CD14-positive monocyte (primary cell): ENCODE measurements around the gene POLR3K. TPM values are rescaled to one million over a fixed set of nuclear protein-coding genes. Genes with fewer than 3 reads are reported as not detected.

Experiments used
- DNase-seq, 3 donors: peaks; one replicate each; pipeline ENCODE4 v3.0.0-alpha.2; 2011 to 2022
- H2AFZ ChIP-seq: 2 replicates; pipeline ENCODE4 v1.6.0; 2012; ENCODE audit warnings: mild to moderate bottlenecking, low read depth, low read length, inconsistent platforms; ENCODE audit not compliant: insufficient read depth, poor library complexity, severe bottlenecking
- H3K27ac ChIP-seq, 2 donors: 1 replicate in 1 of 2; 2 replicates in 1 of 2; pipeline ENCODE4 v1.5.1; 2012 to 2013; ENCODE audit warnings: low read length in 2 of 2, control low read depth in 1 of 2, inconsistent platforms in 1 of 2, low read depth in 1 of 2, mild to moderate bottlenecking in 1 of 2
- H3K27me3 ChIP-seq, 2 donors: one replicate each; pipeline versions ENCODE4 v1.6.0 to v1.6.1; 2011 to 2013; ENCODE audit warnings: low read length in 2 of 2; ENCODE audit not compliant: control insufficient read depth in 2 of 2, insufficient read depth in 2 of 2
- H3K36me3 ChIP-seq, 2 donors: replicated peaks in 1 of 2; 1 replicate in 1 of 2; 2 replicates in 1 of 2; pipeline versions ENCODE4 v1.5.1 to v1.6.1; 2012 to 2013; ENCODE audit warnings: low read length in 2 of 2, control low read depth in 1 of 2, inconsistent platforms in 1 of 2, mild to moderate bottlenecking in 1 of 2; ENCODE audit not compliant: insufficient read depth in 2 of 2, control insufficient read depth in 1 of 2
- H3K4me1 ChIP-seq, 2 donors: 1 replicate in 1 of 2; 2 replicates in 1 of 2; pipeline versions ENCODE4 v1.5.1 to v1.6.1; 2012 to 2013; ENCODE audit warnings: low read length in 2 of 2, control low read depth in 1 of 2, inconsistent platforms in 1 of 2, mild to moderate bottlenecking in 1 of 2, moderate library complexity in 1 of 2; ENCODE audit not compliant: insufficient read depth in 2 of 2, control insufficient read depth in 1 of 2
- H3K4me2 ChIP-seq: replicated peaks from 2 replicates; pipeline ENCODE3; 2012; ENCODE audit warnings: low read length, moderate library complexity, mild to moderate bottlenecking; ENCODE audit not compliant: poor library complexity, severe bottlenecking; ENCODE audit errors: extremely low read depth
- H3K4me3 ChIP-seq, 3 experiments: fragments of 200-600 bp in 1 of 3; sonication (generic) in 1 of 3; replicated peaks in 1 of 3; 1 replicate in 2 of 3; 2 replicates in 1 of 3; pipeline ENCODE4 v1.5.1; 2011 to 2013; ENCODE audit warnings: low read length in 3 of 3, mild to moderate bottlenecking in 3 of 3, control low read depth in 2 of 3, low read depth in 2 of 3, inconsistent platforms in 1 of 3, moderate library complexity in 1 of 3
- H3K79me2 ChIP-seq: 2 replicates; pipeline ENCODE4 v1.6.0; 2012; ENCODE audit warnings: mild to moderate bottlenecking, control low read depth, inconsistent platforms, low read length, moderate library complexity; ENCODE audit not compliant: insufficient read depth
- H3K9ac ChIP-seq: 2 replicates; pipeline ENCODE4 v1.6.0; 2017; ENCODE audit warnings: low read length, mild to moderate bottlenecking; ENCODE audit not compliant: insufficient read depth, poor library complexity, severe bottlenecking
- H3K9me3 ChIP-seq, 2 donors: replicated peaks in 1 of 2; 1 replicate in 1 of 2; 2 replicates in 1 of 2; pipeline versions ENCODE4 v1.5.1 to v1.6.1; 2012 to 2013; ENCODE audit warnings: low read length in 2 of 2, control low read depth in 1 of 2; ENCODE audit not compliant: control insufficient read depth in 1 of 2, insufficient read depth in 1 of 2
- H4K20me1 ChIP-seq: 2 replicates; pipeline ENCODE4 v1.6.0; 2012; ENCODE audit warnings: mild to moderate bottlenecking, low read length, control low read depth, moderate library complexity; ENCODE audit not compliant: insufficient read depth
- H3K27ac Mint-ChIP-seq, 7 donors: one replicate each; pipeline ENCODE4 v1.8.0; 2020; ENCODE audit warnings: mild to moderate bottlenecking in 7 of 7, mixed read lengths in 7 of 7, moderate library complexity in 6 of 7, inconsistent platforms in 2 of 7
- H3K27me3 Mint-ChIP-seq, 3 donors: one replicate each; pipeline ENCODE4 v1.8.0; 2021 to 2022; ENCODE audit warnings: low read depth in 3 of 3, mild to moderate bottlenecking in 3 of 3, mixed read lengths in 3 of 3, moderate library complexity in 3 of 3, inconsistent platforms in 1 of 3
- H3K36me3 Mint-ChIP-seq, 2 donors: one replicate each; pipeline ENCODE4 v1.8.0; 2020; ENCODE audit warnings: mixed read lengths in 2 of 2, inconsistent platforms in 1 of 2, mild to moderate bottlenecking in 1 of 2
- H3K4me1 Mint-ChIP-seq: one replicate; pipeline ENCODE4 v1.8.0; 2020; ENCODE audit warnings: mild to moderate bottlenecking, mixed read lengths
- H3K4me3 Mint-ChIP-seq, 2 donors: one replicate each; pipeline ENCODE4 v1.8.0; 2020; ENCODE audit warnings: mild to moderate bottlenecking in 2 of 2, mixed read lengths in 2 of 2, moderate library complexity in 1 of 2
- H3K9me3 Mint-ChIP-seq, 7 donors: one replicate each; pipeline ENCODE4 v1.8.0; 2020 to 2022; ENCODE audit warnings: mixed read lengths in 7 of 7, mild to moderate bottlenecking in 6 of 7, moderate library complexity in 6 of 7, inconsistent platforms in 2 of 7
- WGBS: methylation state at CpG from one replicate; pipeline ENCODE4 v1.1.5; 2013; ENCODE audit warnings: missing lambda C conversion rate; ENCODE audit not compliant: insufficient coverage; 5-methylcytosine and 5-hydroxymethylcytosine counted together
- intact Hi-C, 2 donors: fragments of 100-400 bp; cut with micrococcal nuclease; formaldehyde crosslinking; loops; one replicate each; pipeline versions ENCODE4 v1.15.0 to v1.15.1; 2023
- polyA plus RNA-seq, 3 donors: library from polyadenylated mRNA; depleted of rRNA in 1 of 3; unstranded in 2 of 3; stranded (reverse) in 1 of 3; fragments of 300-500 nt in 2 of 3; fragments of >200 nt in 1 of 3; fragmentation: Illumina TruSeq in 2 of 3; gene quantifications; 1 replicate in 2 of 3; 2 replicates in 1 of 3; pipeline ENCODE4 v1.2.3, GENCODE V29; 2012 to 2021
- TF ChIP-seq, protein P1 (sequence below): fragments of 200-600 bp; IDR thresholded peaks from one replicate; pipeline ENCODE4 v1.8.0; 2022; ENCODE audit warnings: antibody characterized with exemption, mild to moderate bottlenecking

The POLR3K gene
- polyA plus RNA-seq, 3 donors, result 9.9 to 20.8 (median 18.7) TPM

DNA sequence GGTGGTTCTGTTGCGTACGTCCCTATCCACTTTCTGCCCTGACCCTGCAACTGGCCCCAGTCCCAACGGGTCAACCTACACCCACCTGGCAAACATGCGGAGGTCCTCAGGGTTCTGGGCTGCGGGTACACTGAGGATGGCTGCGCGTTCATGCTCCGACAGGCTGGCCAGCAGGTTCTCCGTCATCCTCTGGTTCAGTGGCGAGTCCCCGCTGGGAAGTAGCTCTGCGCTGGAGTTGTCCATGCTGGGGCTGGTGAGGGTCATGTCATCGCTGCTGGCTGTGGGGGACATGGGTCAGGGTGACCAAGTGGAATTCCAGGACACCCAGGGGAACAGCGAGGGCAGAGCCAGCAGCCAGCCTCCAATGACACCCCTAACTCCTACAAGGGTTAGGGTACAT, 35.2 kb upstream of the POLR3K start:
- Histone ChIP-seq H3K9ac (no peak overlapping the region), H3K36me3 (peaks cover 50 to 69% of the 10 kb centered on the region in 2 donors), H3K79me2 (no peaks in the 10 kb centered on the region), H3K27me3 (no peaks in the 10 kb centered on the region), H3K27ac (no peak overlapping the region), H2AFZ (no peak overlapping the region), H3K4me3 (no peak overlapping the region), H4K20me1 (peaks cover 29% of the 10 kb centered on the region), H3K4me2 (no peak overlapping the region), H3K4me1 (peaks cover 11 to 19% of the 10 kb centered on the region in 2 donors), H3K9me3 (no peaks in the 10 kb centered on the region)
- Mint-ChIP-seq H3K36me3 (peaks cover 51 to 78% of the 10 kb centered on the region in 2 donors), H3K27ac (no peak overlapping the region), H3K4me3 (no peak overlapping the region), H3K9me3 (no peaks in the 10 kb centered on the region), H3K4me1 (peaks cover 21% of the 10 kb centered on the region), H3K27me3 (peaks cover 0 to 6% (median 0%) of the 10 kb centered on the region in 3 donors)
- intact Hi-C loops, result no loop called here
- TF ChIP-seq, protein P1, sequence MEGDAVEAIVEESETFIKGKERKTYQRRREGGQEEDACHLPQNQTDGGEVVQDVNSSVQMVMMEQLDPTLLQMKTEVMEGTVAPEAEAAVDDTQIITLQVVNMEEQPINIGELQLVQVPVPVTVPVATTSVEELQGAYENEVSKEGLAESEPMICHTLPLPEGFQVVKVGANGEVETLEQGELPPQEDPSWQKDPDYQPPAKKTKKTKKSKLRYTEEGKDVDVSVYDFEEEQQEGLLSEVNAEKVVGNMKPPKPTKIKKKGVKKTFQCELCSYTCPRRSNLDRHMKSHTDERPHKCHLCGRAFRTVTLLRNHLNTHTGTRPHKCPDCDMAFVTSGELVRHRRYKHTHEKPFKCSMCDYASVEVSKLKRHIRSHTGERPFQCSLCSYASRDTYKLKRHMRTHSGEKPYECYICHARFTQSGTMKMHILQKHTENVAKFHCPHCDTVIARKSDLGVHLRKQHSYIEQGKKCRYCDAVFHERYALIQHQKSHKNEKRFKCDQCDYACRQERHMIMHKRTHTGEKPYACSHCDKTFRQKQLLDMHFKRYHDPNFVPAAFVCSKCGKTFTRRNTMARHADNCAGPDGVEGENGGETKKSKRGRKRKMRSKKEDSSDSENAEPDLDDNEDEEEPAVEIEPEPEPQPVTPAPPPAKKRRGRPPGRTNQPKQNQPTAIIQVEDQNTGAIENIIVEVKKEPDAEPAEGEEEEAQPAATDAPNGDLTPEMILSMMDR, result no peak
- DNase-seq, result no peak
- WGBS, result 100% methylated on average over 8 of the region's 14 CpGs

DNA sequence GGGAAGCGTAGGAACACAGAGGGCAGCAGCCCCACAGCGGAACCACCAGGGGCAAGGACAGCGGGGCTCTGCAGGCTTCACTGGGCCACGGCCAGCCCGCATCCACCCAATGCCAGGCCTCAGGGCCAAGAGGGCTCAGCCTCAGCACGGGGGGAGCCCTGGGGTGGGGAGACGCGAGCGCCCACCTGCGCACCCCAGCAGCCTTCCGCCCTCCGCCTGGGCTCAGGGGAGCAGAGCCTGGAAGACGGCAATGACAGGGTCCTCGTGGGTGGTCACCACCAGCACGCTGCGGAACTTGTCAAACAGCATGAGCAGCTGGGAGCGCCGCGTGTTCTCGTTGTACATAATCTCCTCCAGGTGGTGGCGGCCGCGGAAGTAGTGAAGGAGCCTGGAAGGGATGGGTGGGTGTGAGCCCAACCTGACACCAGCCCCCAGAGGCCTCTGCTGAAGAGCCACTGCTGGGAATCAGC, 33.1 kb upstream of the POLR3K start:
- H3K9me3 Mint-ChIP-seq, result no peaks in the 10 kb centered on the region
- Histone ChIP-seq H3K4me3 (no peak overlapping the region), H3K4me2 (no peak overlapping the region), H3K27ac (no peak overlapping the region), H3K9me3 (no peaks in the 10 kb centered on the region), H3K27me3 (no peaks in the 10 kb centered on the region), H3K36me3 (peaks cover 58 to 74% of the 10 kb centered on the region in 2 donors), H4K20me1 (peaks cover 29% of the 10 kb centered on the region), H3K4me1 (peaks cover 11 to 19% of the 10 kb centered on the region in 2 donors), H2AFZ (no peak overlapping the region), H3K9ac (no peak overlapping the region), H3K79me2 (no peaks in the 10 kb centered on the region)
- peaks cover 49 to 81% of the 10 kb centered on the region in 2 donors for H3K36me3 Mint-ChIP-seq
- peaks cover 24% of the 10 kb centered on the region for H3K4me1 Mint-ChIP-seq
- TF ChIP-seq, protein P1, result no peak
- H3K4me3 Mint-ChIP-seq, result no peak overlapping the region
- H3K27ac Mint-ChIP-seq, result no peak overlapping the region
- 95% methylated on average over 19 of the region's 23 CpGs for WGBS
- intact Hi-C loops, result no loop called here
- peaks cover 0 to 4% (median 0%) of the 10 kb centered on the region in 3 donors for H3K27me3 Mint-ChIP-seq
- DNase-seq, result no peak
